GM23338 (cell line): ENCODE measurements around the gene STK38. TPM values are rescaled to one million over a fixed set of nuclear protein-coding genes. Genes with fewer than 3 reads are reported as not detected.

ENCODE experiments used
- ATAC-seq: fragments of 200-7000 bp; cut with Tn5 transposase; 3 replicates; pipeline ENCODE4 v1.9.1; 2020
- DNase-seq: peaks from one replicate; pipeline ENCODE4 v3.0.0-alpha.2; 2015; ENCODE audit warnings: low spot score
- H2AFZ ChIP-seq: fragments of 200-600 bp; sonication (generic); 2 replicates; pipeline ENCODE4 v1.8.0; 2016; ENCODE audit warnings: antibody characterized with exemption, mild to moderate bottlenecking, moderate library complexity
- H3F3A ChIP-seq: fragments of 200-600 bp; sonication (generic); replicated peaks from 2 replicates; pipeline ENCODE4 v1.8.0; 2017; ENCODE audit warnings: antibody characterized with exemption, mixed run types, low read depth
- H3K27ac ChIP-seq: fragments of 200-600 bp; sonication (generic); 2 replicates; pipeline ENCODE4 v1.6.1; 2016; ENCODE audit warnings: low read depth
- H3K27me3 ChIP-seq: fragments of 200-600 bp; sonication (generic); 2 replicates; pipeline ENCODE4 v1.8.0; 2016; ENCODE audit warnings: mild to moderate bottlenecking, mixed run types, moderate library complexity; ENCODE audit not compliant: insufficient read depth
- H3K36me3 ChIP-seq: fragments of 200-600 bp; sonication (generic); 2 replicates; pipeline ENCODE4 v1.8.0; 2016; ENCODE audit warnings: mild to moderate bottlenecking; ENCODE audit not compliant: insufficient read depth
- H3K4me1 ChIP-seq: fragments of 200-600 bp; sonication (generic); 2 replicates; pipeline ENCODE4 v1.8.0; 2016; ENCODE audit warnings: mild to moderate bottlenecking, moderate library complexity; ENCODE audit not compliant: insufficient read depth
- H3K4me2 ChIP-seq: fragments of 200-600 bp; sonication (generic); 2 replicates; pipeline ENCODE4 v1.7.1; 2017; ENCODE audit warnings: mixed run types
- H3K4me3 ChIP-seq: fragments of 200-600 bp; sonication (generic); 2 replicates; pipeline ENCODE4 v1.6.1; 2016; ENCODE audit warnings: mixed run types
- H3K79me2 ChIP-seq: fragments of 200-600 bp; sonication (generic); replicated peaks from 2 replicates; pipeline ENCODE4 v1.8.0; 2017; ENCODE audit warnings: mild to moderate bottlenecking; ENCODE audit not compliant: insufficient read depth
- H3K9me2 ChIP-seq: fragments of 200-600 bp; sonication (generic); 2 replicates; pipeline ENCODE4 v1.8.0; 2017; ENCODE audit not compliant: insufficient read depth
- H4K20me1 ChIP-seq: fragments of 200-600 bp; sonication (generic); replicated peaks from 2 replicates; pipeline ENCODE4 v1.8.0; 2017; ENCODE audit warnings: mild to moderate bottlenecking; ENCODE audit not compliant: insufficient read depth
- H3K27ac Mint-ChIP-seq: 2 replicates; pipeline ENCODE4 v1.8.0; 2020; ENCODE audit warnings: inconsistent platforms, mild to moderate bottlenecking, moderate library complexity, mixed read lengths
- H3K27me3 Mint-ChIP-seq: 3 replicates; pipeline ENCODE4 v1.8.0; 2022; ENCODE audit warnings: low read depth, mild to moderate bottlenecking, moderate library complexity, mixed read lengths, inconsistent platforms; ENCODE audit not compliant: insufficient read depth, poor library complexity
- H3K36me3 Mint-ChIP-seq: 3 replicates; pipeline ENCODE4 v1.8.0; 2021; ENCODE audit warnings: low read depth, mild to moderate bottlenecking, inconsistent platforms, moderate library complexity, mixed read lengths
- H3K4me1 Mint-ChIP-seq: 3 replicates; pipeline ENCODE4 v1.8.0; 2020; ENCODE audit warnings: mild to moderate bottlenecking, inconsistent platforms, mixed read lengths
- H3K4me3 Mint-ChIP-seq: 3 replicates; pipeline ENCODE4 v1.8.0; 2021; ENCODE audit warnings: moderate library complexity, mild to moderate bottlenecking, inconsistent platforms, mixed read lengths
- H3K9me3 Mint-ChIP-seq: 3 replicates; pipeline ENCODE4 v1.8.0; 2020; ENCODE audit warnings: moderate library complexity, mild to moderate bottlenecking, inconsistent platforms, mixed read lengths
- EZH2 ChIP-seq: fragments of 200-600 bp; sonication (generic); IDR thresholded peaks from one replicate; pipeline ENCODE4 v1.8.0; 2017; ENCODE audit warnings: antibody characterized with exemption, mild to moderate bottlenecking, low read depth; ENCODE audit not compliant: unreplicated experiment
- EZH2phosphoT487 ChIP-seq: fragments of 200-600 bp; sonication (generic); IDR thresholded peaks from one replicate; pipeline ENCODE4 v1.8.1; 2018; ENCODE audit warnings: antibody characterized with exemption; ENCODE audit not compliant: unreplicated experiment
- NANOG ChIP-seq: IDR thresholded peaks from 2 replicates; pipeline ENCODE4 v1.6.1; 2016; ENCODE audit warnings: antibody characterized with exemption, borderline replicate concordance
- ZNF331 ChIP-seq: fragments of 250-450 bp; sonication (Bioruptor Pico); IDR thresholded peaks from 2 replicates; pipeline ENCODE4 v1.5.0; 2020; ENCODE audit warnings: low read depth, mild to moderate bottlenecking, moderate library complexity
- polyA plus RNA-seq: library from polyadenylated mRNA; unstranded; fragments of >200 nt; fragmentation: Nextera tagmentation; extraction: Ambion mirVana; gene quantifications from 2 replicates; pipeline ENCODE4 v1.2.1, GENCODE V29; 2016
- total RNA-seq: library from RNA; depleted of rRNA; stranded (reverse); fragments of >200 nt; shearing (Covaris generic); gene quantifications from 2 replicates; pipeline ENCODE4 v1.2.3, GENCODE V29; 2014
- TF ChIP-seq, protein P1 (sequence below): fragments of 250-450 bp; sonication (Bioruptor Pico); IDR thresholded peaks from 2 replicates; pipeline ENCODE4 v1.5.0; 2020; ENCODE audit warnings: mild to moderate bottlenecking, moderate library complexity
- TF ChIP-seq, protein P2 (sequence below): IDR thresholded peaks from one replicate; pipeline ENCODE4 v1.6.1; 2018; ENCODE audit warnings: antibody characterized with exemption; ENCODE audit not compliant: unreplicated experiment

STK38 gene
- total and polyA plus RNA-seq, 2 experiments from 2014 or later: 10.8 to 17.4 TPM

DNA sequence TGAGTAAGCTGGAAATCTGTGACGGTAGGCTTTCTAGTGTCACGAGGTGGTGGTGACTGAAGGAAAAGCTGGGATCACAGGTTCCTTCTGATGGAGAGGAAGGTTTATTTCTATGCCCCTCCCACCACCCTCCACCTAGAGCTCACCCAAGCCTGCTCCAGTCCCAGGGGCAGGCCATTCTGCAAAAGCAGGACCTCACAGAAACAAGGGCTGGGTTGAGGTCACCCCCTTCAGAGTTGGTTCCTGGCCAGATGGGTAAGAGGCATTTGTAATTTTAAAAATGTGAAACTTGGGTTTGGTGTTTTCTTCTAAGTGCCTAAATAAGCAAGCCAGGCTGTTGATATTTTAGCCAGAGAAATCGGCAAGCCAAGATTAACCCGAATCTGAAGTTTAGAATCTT, 57.9 kb downstream of the STK38 start (continued):
- TF ChIP-seq, protein P1, sequence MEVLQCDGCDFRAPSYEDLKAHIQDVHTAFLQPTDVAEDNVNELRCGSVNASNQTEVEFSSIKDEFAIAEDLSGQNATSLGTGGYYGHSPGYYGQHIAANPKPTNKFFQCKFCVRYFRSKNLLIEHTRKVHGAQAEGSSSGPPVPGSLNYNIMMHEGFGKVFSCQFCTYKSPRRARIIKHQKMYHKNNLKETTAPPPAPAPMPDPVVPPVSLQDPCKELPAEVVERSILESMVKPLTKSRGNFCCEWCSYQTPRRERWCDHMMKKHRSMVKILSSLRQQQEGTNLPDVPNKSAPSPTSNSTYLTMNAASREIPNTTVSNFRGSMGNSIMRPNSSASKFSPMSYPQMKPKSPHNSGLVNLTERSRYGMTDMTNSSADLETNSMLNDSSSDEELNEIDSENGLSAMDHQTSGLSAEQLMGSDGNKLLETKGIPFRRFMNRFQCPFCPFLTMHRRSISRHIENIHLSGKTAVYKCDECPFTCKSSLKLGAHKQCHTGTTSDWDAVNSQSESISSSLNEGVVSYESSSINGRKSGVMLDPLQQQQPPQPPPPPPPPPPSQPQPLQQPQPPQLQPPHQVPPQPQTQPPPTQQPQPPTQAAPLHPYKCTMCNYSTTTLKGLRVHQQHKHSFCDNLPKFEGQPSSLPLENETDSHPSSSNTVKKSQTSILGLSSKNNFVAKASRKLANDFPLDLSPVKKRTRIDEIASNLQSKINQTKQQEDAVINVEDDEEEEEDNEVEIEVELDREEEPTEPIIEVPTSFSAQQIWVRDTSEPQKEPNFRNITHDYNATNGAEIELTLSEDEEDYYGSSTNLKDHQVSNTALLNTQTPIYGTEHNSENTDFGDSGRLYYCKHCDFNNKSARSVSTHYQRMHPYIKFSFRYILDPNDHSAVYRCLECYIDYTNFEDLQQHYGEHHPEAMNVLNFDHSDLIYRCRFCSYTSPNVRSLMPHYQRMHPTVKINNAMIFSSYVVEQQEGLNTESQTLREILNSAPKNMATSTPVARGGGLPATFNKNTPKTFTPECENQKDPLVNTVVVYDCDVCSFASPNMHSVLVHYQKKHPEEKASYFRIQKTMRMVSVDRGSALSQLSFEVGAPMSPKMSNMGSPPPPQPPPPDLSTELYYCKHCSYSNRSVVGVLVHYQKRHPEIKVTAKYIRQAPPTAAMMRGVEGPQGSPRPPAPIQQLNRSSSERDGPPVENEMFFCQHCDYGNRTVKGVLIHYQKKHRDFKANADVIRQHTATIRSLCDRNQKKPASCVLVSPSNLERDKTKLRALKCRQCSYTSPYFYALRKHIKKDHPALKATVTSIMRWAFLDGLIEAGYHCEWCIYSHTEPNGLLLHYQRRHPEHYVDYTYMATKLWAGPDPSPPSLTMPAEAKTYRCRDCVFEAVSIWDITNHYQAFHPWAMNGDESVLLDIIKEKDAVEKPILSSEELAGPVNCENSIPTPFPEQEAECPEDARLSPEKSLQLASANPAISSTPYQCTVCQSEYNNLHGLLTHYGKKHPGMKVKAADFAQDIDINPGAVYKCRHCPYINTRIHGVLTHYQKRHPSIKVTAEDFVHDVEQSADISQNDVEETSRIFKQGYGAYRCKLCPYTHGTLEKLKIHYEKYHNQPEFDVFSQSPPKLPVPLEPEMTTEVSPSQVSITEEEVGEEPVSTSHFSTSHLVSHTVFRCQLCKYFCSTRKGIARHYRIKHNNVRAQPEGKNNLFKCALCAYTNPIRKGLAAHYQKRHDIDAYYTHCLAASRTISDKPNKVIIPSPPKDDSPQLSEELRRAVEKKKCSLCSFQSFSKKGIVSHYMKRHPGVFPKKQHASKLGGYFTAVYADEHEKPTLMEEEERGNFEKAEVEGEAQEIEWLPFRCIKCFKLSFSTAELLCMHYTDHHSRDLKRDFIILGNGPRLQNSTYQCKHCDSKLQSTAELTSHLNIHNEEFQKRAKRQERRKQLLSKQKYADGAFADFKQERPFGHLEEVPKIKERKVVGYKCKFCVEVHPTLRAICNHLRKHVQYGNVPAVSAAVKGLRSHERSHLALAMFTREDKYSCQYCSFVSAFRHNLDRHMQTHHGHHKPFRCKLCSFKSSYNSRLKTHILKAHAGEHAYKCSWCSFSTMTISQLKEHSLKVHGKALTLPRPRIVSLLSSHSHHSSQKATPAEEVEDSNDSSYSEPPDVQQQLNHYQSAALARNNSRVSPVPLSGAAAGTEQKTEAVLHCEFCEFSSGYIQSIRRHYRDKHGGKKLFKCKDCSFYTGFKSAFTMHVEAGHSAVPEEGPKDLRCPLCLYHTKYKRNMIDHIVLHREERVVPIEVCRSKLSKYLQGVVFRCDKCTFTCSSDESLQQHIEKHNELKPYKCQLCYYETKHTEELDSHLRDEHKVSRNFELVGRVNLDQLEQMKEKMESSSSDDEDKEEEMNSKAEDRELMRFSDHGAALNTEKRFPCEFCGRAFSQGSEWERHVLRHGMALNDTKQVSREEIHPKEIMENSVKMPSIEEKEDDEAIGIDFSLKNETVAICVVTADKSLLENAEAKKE (CRISPR knock-in tag): no peak
- TF ChIP-seq EZH2 (no peak), EZH2phosphoT487 (no peak), NANOG (no peak), ZNF331 (CRISPR knock-in tag) (no peak)
- TF ChIP-seq, protein P2, sequence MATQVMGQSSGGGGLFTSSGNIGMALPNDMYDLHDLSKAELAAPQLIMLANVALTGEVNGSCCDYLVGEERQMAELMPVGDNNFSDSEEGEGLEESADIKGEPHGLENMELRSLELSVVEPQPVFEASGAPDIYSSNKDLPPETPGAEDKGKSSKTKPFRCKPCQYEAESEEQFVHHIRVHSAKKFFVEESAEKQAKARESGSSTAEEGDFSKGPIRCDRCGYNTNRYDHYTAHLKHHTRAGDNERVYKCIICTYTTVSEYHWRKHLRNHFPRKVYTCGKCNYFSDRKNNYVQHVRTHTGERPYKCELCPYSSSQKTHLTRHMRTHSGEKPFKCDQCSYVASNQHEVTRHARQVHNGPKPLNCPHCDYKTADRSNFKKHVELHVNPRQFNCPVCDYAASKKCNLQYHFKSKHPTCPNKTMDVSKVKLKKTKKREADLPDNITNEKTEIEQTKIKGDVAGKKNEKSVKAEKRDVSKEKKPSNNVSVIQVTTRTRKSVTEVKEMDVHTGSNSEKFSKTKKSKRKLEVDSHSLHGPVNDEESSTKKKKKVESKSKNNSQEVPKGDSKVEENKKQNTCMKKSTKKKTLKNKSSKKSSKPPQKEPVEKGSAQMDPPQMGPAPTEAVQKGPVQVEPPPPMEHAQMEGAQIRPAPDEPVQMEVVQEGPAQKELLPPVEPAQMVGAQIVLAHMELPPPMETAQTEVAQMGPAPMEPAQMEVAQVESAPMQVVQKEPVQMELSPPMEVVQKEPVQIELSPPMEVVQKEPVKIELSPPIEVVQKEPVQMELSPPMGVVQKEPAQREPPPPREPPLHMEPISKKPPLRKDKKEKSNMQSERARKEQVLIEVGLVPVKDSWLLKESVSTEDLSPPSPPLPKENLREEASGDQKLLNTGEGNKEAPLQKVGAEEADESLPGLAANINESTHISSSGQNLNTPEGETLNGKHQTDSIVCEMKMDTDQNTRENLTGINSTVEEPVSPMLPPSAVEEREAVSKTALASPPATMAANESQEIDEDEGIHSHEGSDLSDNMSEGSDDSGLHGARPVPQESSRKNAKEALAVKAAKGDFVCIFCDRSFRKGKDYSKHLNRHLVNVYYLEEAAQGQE: no peak

DNA sequence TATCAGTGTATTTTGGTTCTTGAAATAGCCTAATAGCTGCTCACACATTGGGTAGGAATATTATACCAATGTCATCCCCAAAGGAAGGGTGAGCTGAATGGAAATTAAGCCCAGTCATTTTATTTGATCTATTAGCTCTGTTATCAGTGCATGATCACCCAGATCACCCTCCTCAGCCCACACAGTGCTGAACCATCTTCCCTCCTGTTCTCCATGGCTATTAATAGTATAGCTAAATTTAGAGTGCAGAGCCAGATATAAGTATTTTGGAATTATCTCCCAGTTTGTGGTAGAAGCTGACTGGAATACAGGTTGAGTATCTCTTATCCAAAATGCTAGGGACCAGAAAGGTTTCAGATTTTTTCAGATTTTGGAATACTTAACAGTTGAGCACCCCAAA, 59.1 kb downstream of the STK38 start:
- H3K4me3 ChIP-seq: no peak overlapping the region
- no peaks in the 10 kb centered on the region for H3K79me2 ChIP-seq
- peaks cover 4% of the 10 kb centered on the region for H4K20me1 ChIP-seq
- H3F3A ChIP-seq: no peaks in the 10 kb centered on the region
- H3K36me3 ChIP-seq: 0 out of 2 replicates have a peak, but pooled peaks cover 14% of the 10 kb centered on the region
- H3K4me3 Mint-ChIP-seq: no peak overlapping the region
- peaks cover 12% of the 10 kb centered on the region; the same call in 1 of the 2 replicates for H3K4me1 ChIP-seq
- peaks cover 11% of the 10 kb centered on the region for H3K4me1 Mint-ChIP-seq
- peaks cover 27% of the 10 kb centered on the region for H3K36me3 Mint-ChIP-seq
- no peak overlapping the region for H3K4me2 ChIP-seq
- no peaks in the 10 kb centered on the region for H3K27me3 Mint-ChIP-seq
- no peak for ATAC-seq
- no peak overlapping the region for H3K27ac ChIP-seq
- DNase-seq: no peak
- H3K27ac Mint-ChIP-seq: no peak overlapping the region
- H3K9me2 ChIP-seq: no peaks in the 10 kb centered on the region
- no peaks in the 10 kb centered on the region for H3K27me3 ChIP-seq
- H2AFZ ChIP-seq: no peak overlapping the region
- H3K9me3 Mint-ChIP-seq: no peaks in the 10 kb centered on the region
- TF ChIP-seq, protein P1 (CRISPR knock-in tag): no peak
- no peak for TF ChIP-seq ZNF331 (CRISPR knock-in tag)
